IMR-90 (cell line): ENCODE results near the gene NUP88. TPM values are rescaled to one million over a fixed set of nuclear protein-coding genes. Genes with fewer than 3 reads are reported as not detected.
A peak's percentile ranks its signal among the peaks of the same experiment; 100 is the strongest.

Experiments
- ATAC-seq: fragments of 200-7000 bp; cut with Tn5 transposase; 2 replicates; pipeline ENCODE4 v1.9.1; 2020; ENCODE audit warnings: low read depth, mild to moderate bottlenecking, moderate library complexity
- Bru-seq: library from RNA; stranded (reverse); fragments of 400-500 nt; gene quantifications from one replicate; lab custom pipeline; 2021; lab: Mats Ljungman, UMichigan
- BruChase-seq, 2 experiments: library from RNA; stranded (reverse); fragments of 400-500 nt; gene quantifications; one replicate each; lab custom pipeline; 2021; lab: Mats Ljungman, UMichigan
- BruUV-seq: library from RNA; stranded (reverse); fragments of 400-500 nt; replicated peaks from 2 replicates; lab custom pipeline; 2021; lab: Mats Ljungman, UMichigan
- CTCF ChIA-PET: fragments of 300-600 bp; formaldehyde crosslinking; extraction: SDS; loops from one replicate; lab custom pipeline; 2021; ENCODE audit warnings: antibody characterized with exemption; lab: Yijun Ruan, JAX
- POLR2A ChIA-PET: fragments of 300-600 bp; sonication (Branson Sonifier 250); formaldehyde crosslinking; loops from one replicate; lab custom pipeline; 2022; ENCODE audit warnings: antibody characterized with exemption; ENCODE audit not compliant: unreplicated experiment; lab: Charles Lee
- DNase-seq: peaks from one replicate; pipeline ENCODE4 v3.0.0; 2013
- H2AFZ ChIP-seq: replicated peaks from 2 replicates; pipeline ENCODE3; 2013; ENCODE audit warnings: low read length, mild to moderate bottlenecking; ENCODE audit not compliant: poor library complexity
- H2AK5ac ChIP-seq: 2 replicates; pipeline ENCODE4 v1.6.1; 2013; ENCODE audit warnings: low read depth, low read length, inconsistent platforms
- H2AK9ac ChIP-seq: replicated peaks from 2 replicates; pipeline ENCODE3; 2013; ENCODE audit warnings: mild to moderate bottlenecking, low read depth, low read length, moderate library complexity; ENCODE audit not compliant: poor library complexity
- H2BK120ac ChIP-seq: 2 replicates; pipeline ENCODE4 v1.6.1; 2013; ENCODE audit warnings: low read depth, low read length, inconsistent platforms
- H2BK15ac ChIP-seq: 3 replicates; pipeline ENCODE4 v1.6.1; 2013; ENCODE audit warnings: low read depth, low read length, inconsistent platforms
- H2BK20ac ChIP-seq: 2 replicates; pipeline ENCODE4 v1.6.1; 2013; ENCODE audit warnings: low read depth, mild to moderate bottlenecking, inconsistent platforms, low read length, moderate library complexity
- H2BK5ac ChIP-seq: 2 replicates; pipeline ENCODE4 v1.6.1; 2013; ENCODE audit warnings: mild to moderate bottlenecking, low read depth, low read length, inconsistent platforms; ENCODE audit not compliant: poor library complexity, severe bottlenecking
- H3K14ac ChIP-seq: replicated peaks from 2 replicates; pipeline ENCODE4 v1.6.1; 2013; ENCODE audit warnings: low read depth, low read length, inconsistent platforms
- H3K18ac ChIP-seq: 2 replicates; pipeline ENCODE4 v1.6.1; 2013; ENCODE audit warnings: low read depth, low read length, control low read depth
- H3K23ac ChIP-seq: 2 replicates; pipeline ENCODE4 v1.6.1; 2013; ENCODE audit warnings: low read depth, low read length, inconsistent platforms
- H3K27ac ChIP-seq: 2 replicates; pipeline ENCODE4 v1.5.1; 2013; ENCODE audit warnings: mild to moderate bottlenecking, control low read depth, low read length; ENCODE audit not compliant: insufficient read depth
- H3K27me3 ChIP-seq: 2 replicates; pipeline ENCODE4 v1.6.1; 2013; ENCODE audit warnings: low read length; ENCODE audit not compliant: control insufficient read depth, insufficient read depth
- H3K36me3 ChIP-seq: 2 replicates; pipeline ENCODE4 v1.6.1; 2013; ENCODE audit warnings: low read length, mixed read lengths; ENCODE audit not compliant: control insufficient read depth, insufficient read depth
- H3K4ac ChIP-seq: 2 replicates; pipeline ENCODE4 v1.6.1; 2013; ENCODE audit warnings: low read depth, low read length, inconsistent platforms
- H3K4me1 ChIP-seq: 2 replicates; pipeline ENCODE4 v1.6.1; 2013; ENCODE audit warnings: low read length, mixed read lengths; ENCODE audit not compliant: control insufficient read depth, insufficient read depth
- H3K4me2 ChIP-seq: 2 replicates; pipeline ENCODE4 v1.6.1; 2013; ENCODE audit warnings: low read depth, mild to moderate bottlenecking, control low read depth, low read length, moderate library complexity
- H3K4me3 ChIP-seq: 2 replicates; pipeline ENCODE4 v1.5.1; 2013; ENCODE audit warnings: low read depth, mild to moderate bottlenecking, control low read depth, low read length, moderate library complexity; ENCODE audit not compliant: insufficient read depth
- H3K56ac ChIP-seq: 2 replicates; pipeline ENCODE4 v1.6.1; 2013; ENCODE audit warnings: low read length, inconsistent platforms; ENCODE audit not compliant: insufficient read depth; ENCODE audit errors: extremely low read depth
- H3K79me1 ChIP-seq, 2 experiments: 2 replicates each; pipeline ENCODE4 v1.6.1; 2013; ENCODE audit warnings: low read length in 2 of 2, inconsistent platforms in 1 of 2, low read depth in 1 of 2
- H3K9ac ChIP-seq: 2 replicates; pipeline ENCODE4 v1.6.1; 2013; ENCODE audit warnings: low read depth, low read length, control low read depth
- H3K9me1 ChIP-seq: 2 replicates; pipeline ENCODE4 v1.6.1; 2013; ENCODE audit warnings: low read length, inconsistent platforms; ENCODE audit not compliant: insufficient read depth
- H3K9me3 ChIP-seq: 2 replicates; pipeline ENCODE4 v1.6.1; 2013; ENCODE audit warnings: low read length; ENCODE audit not compliant: control insufficient read depth, insufficient read depth
- H4K20me1 ChIP-seq: 2 replicates; pipeline ENCODE4 v1.6.1; 2013; ENCODE audit warnings: low read length, inconsistent platforms; ENCODE audit not compliant: insufficient read depth
- H4K5ac ChIP-seq: 2 replicates; pipeline ENCODE4 v1.6.1; 2013; ENCODE audit warnings: mild to moderate bottlenecking, low read depth, low read length, control low read depth
- H4K8ac ChIP-seq, 2 experiments: 2 replicates each; pipeline ENCODE4 v1.6.1; 2013; ENCODE audit warnings: low read depth in 2 of 2, low read length in 2 of 2, control low read depth in 1 of 2, inconsistent platforms in 1 of 2
- H4K91ac ChIP-seq: 2 replicates; pipeline ENCODE4 v1.6.1; 2013; ENCODE audit warnings: low read depth, low read length, inconsistent platforms; ENCODE audit not compliant: insufficient read depth
- BHLHE40 ChIP-seq: fragments of 150-350 bp; IDR thresholded peaks from 2 replicates; pipeline ENCODE4 v1.6.1; 2016; ENCODE audit warnings: mild to moderate bottlenecking, low read depth, low read length
- CEBPB ChIP-seq: IDR thresholded peaks from 2 replicates; pipeline ENCODE4 v1.6.1; 2012; ENCODE audit warnings: low read depth, low read length, improper control_type of control experiment
- MAZ ChIP-seq: IDR thresholded peaks from 2 replicates; pipeline ENCODE4 v1.6.1; 2012; ENCODE audit warnings: low read depth, mild to moderate bottlenecking, low read length, improper control_type of control experiment, moderate library complexity, borderline replicate concordance
- NFE2L2 ChIP-seq: fragments of 150-350 bp; IDR thresholded peaks from 2 replicates; pipeline ENCODE4 v1.6.1; 2016; ENCODE audit warnings: low read depth, mild to moderate bottlenecking, low read length
- POLR2A ChIP-seq: IDR thresholded peaks from 2 replicates; pipeline ENCODE4 v1.6.1; 2012; ENCODE audit warnings: mild to moderate bottlenecking, low read depth, low read length
- RCOR1 ChIP-seq: IDR thresholded peaks from 2 replicates; pipeline ENCODE4 v1.6.1; 2012; ENCODE audit warnings: mild to moderate bottlenecking, low read length, improper control_type of control experiment; ENCODE audit not compliant: insufficient replicate concordance
- RFX5 ChIP-seq: IDR thresholded peaks from 2 replicates; pipeline ENCODE4 v1.8.0; 2012; ENCODE audit warnings: low read depth, mild to moderate bottlenecking, low read length, moderate library complexity
- WGBS, 2 experiments: methylation state at CpG; one replicate each; pipeline versions ENCODE4 v1.1.5 to v1.1.7; 2013; ENCODE audit warnings: missing lambda C conversion rate in 2 of 2; ENCODE audit not compliant: insufficient read length in 1 of 2; ENCODE audit errors: extremely low coverage in 2 of 2; 5-methylcytosine and 5-hydroxymethylcytosine counted together
- dilution Hi-C: fragments of 300-500 bp; cut with HindIII; formaldehyde crosslinking; loops from one replicate; pipeline ENCODE4 v1.14.3; 2018; ENCODE audit warnings: low sequenced_read_pairs; ENCODE audit not compliant: unreplicated experiment
- in situ Hi-C: fragments of 300-500 bp; cut with MboI; formaldehyde crosslinking; loops from 3 replicates; pipeline ENCODE4 v1.14.3; 2019; ENCODE audit warnings: low sequenced_read_pairs, inconsistent platforms, mixed read lengths
- intact Hi-C: fragments of 100-400 bp; cut with micrococcal nuclease; formaldehyde crosslinking; loops from 2 replicates; pipeline ENCODE4 v1.10.0; 2022
- long read RNA-seq: library from polyadenylated mRNA; unstranded; transcript quantifications from one replicate; pipeline ENCODE4 v2.0.0, GENCODE V29; 2021; ENCODE audit not compliant: unreplicated experiment
- polyA plus RNA-seq, 3 experiments: library from polyadenylated mRNA; depleted of rRNA; stranded (reverse); fragments of >200 nt; gene quantifications; 2 replicates each; pipeline ENCODE4 v1.2.3, GENCODE V29; 2012; ENCODE audit warnings: low replicate concordance in 1 of 3
- total RNA-seq: library from RNA; depleted of rRNA; stranded (reverse); fragments of >200 nt; gene quantifications from 2 replicates; pipeline ENCODE4 v1.2.3, GENCODE V29; 2012; rRNA removed
- TF ChIP-seq, protein P1 (sequence below): fragments of 150-350 bp; IDR thresholded peaks from 2 replicates; pipeline ENCODE4 v1.6.1; 2016; ENCODE audit warnings: low read depth, mild to moderate bottlenecking, low read length, moderate library complexity, borderline replicate concordance
- TF ChIP-seq, protein P2 (sequence below): fragments of 150-350 bp; IDR thresholded peaks from 2 replicates; pipeline ENCODE4 v1.6.1; 2017; ENCODE audit warnings: mild to moderate bottlenecking, antibody characterized with exemption, low read length, low read depth
- TF ChIP-seq, protein P3 (sequence below): conservative IDR thresholded peaks from 2 replicates; pipeline ENCODE4 v1.5.1; 2012; ENCODE audit warnings: mild to moderate bottlenecking, low read depth, low read length, improper control_type of control experiment

Gene NUP88
- total RNA-seq (80.5 and 83.7 TPM in 2 replicates), polyA plus RNA-seq (2012; rRNA removed) (57.0 and 63.2 TPM in 2 replicates), Bru-seq, nascent RNA (percentile 75 among the genes with signal in this experiment), BruChase-seq, experiment 1, labeled RNA remaining after a 6-hour chase (percentile 74 among the genes with signal in this experiment), BruChase-seq, experiment 2, labeled RNA remaining after a 2-hour chase (percentile 64 among the genes with signal in this experiment)
- polyA plus RNA-seq (2012; cell fraction: cytosol; rRNA removed) = 16.6 and 22.5 TPM in 2 replicates
- polyA plus RNA-seq (2012; cell fraction: nucleus; rRNA removed; ENCODE audit: low replicate concordance) = 12.7 and 36.7 TPM in 2 replicates
- long read RNA-seq, transcript NUP88-207 (17 exons, 2,916 nt) = major isoform, 30 of 57 reads
- long read RNA-seq, partial matches to known transcripts = 8 of 57 reads
- long read RNA-seq, other reads (novel, unspliced or antisense) = 14 of 57 reads

DNA sequence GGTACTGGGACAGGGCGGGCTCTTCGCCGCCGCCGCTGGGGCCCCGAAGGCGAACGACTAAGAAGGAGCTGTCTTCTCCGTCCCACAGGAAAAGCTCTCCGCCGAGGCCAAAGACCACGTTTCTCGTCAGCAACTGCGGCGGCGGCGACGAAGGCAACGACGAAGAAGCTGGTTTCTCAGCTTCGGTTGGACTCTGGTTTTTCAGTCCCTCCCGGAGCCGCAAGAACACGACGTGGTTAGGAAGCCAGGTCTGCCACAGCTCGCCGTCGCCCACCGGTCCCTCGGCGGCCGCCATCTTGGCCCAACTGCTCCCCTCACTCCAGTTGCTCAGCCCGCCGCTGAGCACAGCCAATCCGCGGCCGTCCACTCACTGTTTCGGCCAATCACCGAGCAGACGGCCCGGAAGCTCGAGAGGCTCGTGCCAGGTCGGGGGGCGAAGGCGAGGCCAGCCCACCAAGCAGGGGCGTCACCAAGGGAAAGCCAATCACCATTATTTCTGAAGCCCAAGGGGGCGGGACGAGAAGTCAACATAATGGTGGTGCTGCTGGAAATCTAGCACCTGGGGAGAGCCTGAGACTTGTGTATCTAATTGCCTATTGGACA lies at the start of gene NUP88:
Gene NUP88, minus strand, starts transcription at position 307 of the 603 bp plus-strand sequence. Its CDS starts 12 bp downstream, at position 295.
- Histone ChIP-seq H3K4me3 (peak within 1 kb of the TSS; percentile 76), H3K9ac (peak within 1 kb of the TSS; percentile 84), H4K8ac (peak within 1 kb of the TSS; percentile 33 to 94), H2BK20ac (peak within 1 kb of the TSS; percentile 0; the same call in 1 of the 2 replicates), H3K23ac (peak within 1 kb of the TSS; percentile 97), H3K18ac (no peak within 1 kb of the TSS), H3K4ac (peak within 1 kb of the TSS; percentile 92), H2BK15ac (no peak within 1 kb of the TSS), H4K5ac (peak within 1 kb of the TSS; percentile 51), H3K4me2 (peak within 1 kb of the TSS; percentile 96), H3K36me3 (peaks cover 11% of the 10 kb centered on the region), H3K9me1 (0 out of 2 replicates have a peak, but pooled peaks cover 8% of the 10 kb centered on the region), H3K4me1 (peaks cover 2% of the 10 kb centered on the region), H3K14ac (peak within 1 kb of the TSS; percentile 89), H2AFZ (peak within 1 kb of the TSS; percentile 100), H3K9me3 (no peaks in the 10 kb centered on the region), H3K27ac (peak within 1 kb of the TSS; percentile 80), H4K20me1 (peaks cover 7% of the 10 kb centered on the region; the same call in 1 of the 2 replicates), H3K79me1 (peaks cover 28 to 66% of the 10 kb centered on the region in 2 experiments), H2BK120ac (peak within 1 kb of the TSS; percentile 80), H4K91ac (peak within 1 kb of the TSS; percentile 80), H2AK9ac (peak within 1 kb of the TSS; percentile 89), H3K56ac (peak within 1 kb of the TSS; percentile 68), H3K27me3 (no peaks in the 10 kb centered on the region), H2AK5ac (peak within 1 kb of the TSS; percentile 51), H2BK5ac (peak within 1 kb of the TSS; percentile 55)
- intact Hi-C loops (loop anchor here (1.0 to 10.0 kb wide), 2 partner anchors 135 to 170 kb away; partner anchors contain the start of gene RABEP1), in situ Hi-C loops (no loop called here), dilution Hi-C loops (no loop called here)
- POLR2A ChIA-PET = interaction anchor here (0.6 kb wide), 1 partner anchor 44 kb away, joined by 3 read pairs; no protein-coding TSS in a partner anchor
- 2% methylated on average over 29 of the region's 49 CpGs; no CpG with 5 or more reads in 1 of the 2 experiments for WGBS, 2 experiments
- peak; percentile 96 for ATAC-seq
- TF ChIP-seq RFX5 (no peak), MAZ (peak; percentile 74; the same call in 1 of the 2 replicates), POLR2A (peak; percentile 94), BHLHE40 (peak; percentile 98), RCOR1 (no peak), NFE2L2 (no peak), CEBPB (no peak)
- TF ChIP-seq, protein P1, sequence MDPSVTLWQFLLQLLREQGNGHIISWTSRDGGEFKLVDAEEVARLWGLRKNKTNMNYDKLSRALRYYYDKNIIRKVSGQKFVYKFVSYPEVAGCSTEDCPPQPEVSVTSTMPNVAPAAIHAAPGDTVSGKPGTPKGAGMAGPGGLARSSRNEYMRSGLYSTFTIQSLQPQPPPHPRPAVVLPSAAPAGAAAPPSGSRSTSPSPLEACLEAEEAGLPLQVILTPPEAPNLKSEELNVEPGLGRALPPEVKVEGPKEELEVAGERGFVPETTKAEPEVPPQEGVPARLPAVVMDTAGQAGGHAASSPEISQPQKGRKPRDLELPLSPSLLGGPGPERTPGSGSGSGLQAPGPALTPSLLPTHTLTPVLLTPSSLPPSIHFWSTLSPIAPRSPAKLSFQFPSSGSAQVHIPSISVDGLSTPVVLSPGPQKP = no peak
- TF ChIP-seq, protein P2, sequence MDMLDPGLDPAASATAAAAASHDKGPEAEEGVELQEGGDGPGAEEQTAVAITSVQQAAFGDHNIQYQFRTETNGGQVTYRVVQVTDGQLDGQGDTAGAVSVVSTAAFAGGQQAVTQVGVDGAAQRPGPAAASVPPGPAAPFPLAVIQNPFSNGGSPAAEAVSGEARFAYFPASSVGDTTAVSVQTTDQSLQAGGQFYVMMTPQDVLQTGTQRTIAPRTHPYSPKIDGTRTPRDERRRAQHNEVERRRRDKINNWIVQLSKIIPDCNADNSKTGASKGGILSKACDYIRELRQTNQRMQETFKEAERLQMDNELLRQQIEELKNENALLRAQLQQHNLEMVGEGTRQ = no peak; the same call in 1 of the 2 replicates
- TF ChIP-seq, protein P3, sequence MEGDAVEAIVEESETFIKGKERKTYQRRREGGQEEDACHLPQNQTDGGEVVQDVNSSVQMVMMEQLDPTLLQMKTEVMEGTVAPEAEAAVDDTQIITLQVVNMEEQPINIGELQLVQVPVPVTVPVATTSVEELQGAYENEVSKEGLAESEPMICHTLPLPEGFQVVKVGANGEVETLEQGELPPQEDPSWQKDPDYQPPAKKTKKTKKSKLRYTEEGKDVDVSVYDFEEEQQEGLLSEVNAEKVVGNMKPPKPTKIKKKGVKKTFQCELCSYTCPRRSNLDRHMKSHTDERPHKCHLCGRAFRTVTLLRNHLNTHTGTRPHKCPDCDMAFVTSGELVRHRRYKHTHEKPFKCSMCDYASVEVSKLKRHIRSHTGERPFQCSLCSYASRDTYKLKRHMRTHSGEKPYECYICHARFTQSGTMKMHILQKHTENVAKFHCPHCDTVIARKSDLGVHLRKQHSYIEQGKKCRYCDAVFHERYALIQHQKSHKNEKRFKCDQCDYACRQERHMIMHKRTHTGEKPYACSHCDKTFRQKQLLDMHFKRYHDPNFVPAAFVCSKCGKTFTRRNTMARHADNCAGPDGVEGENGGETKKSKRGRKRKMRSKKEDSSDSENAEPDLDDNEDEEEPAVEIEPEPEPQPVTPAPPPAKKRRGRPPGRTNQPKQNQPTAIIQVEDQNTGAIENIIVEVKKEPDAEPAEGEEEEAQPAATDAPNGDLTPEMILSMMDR = no peak
- peak; percentile 97 for DNase-seq
- BruUV-seq = no TSS peak
- CTCF ChIA-PET = interaction anchor here (1.3 kb wide), 1 partner anchor 19 kb away, joined by 5 read pairs; the partner anchor contains the start of gene C1QBP
